Measurements from ENCODE around the gene RASSF10.

Gene RASSF10

GRCh38 chr11:13013054-13013488, 4.0 kb downstream of the RASSF10 start:
- H3K4me3 ChIP-seq (ENCODE audit: low read depth, low read length), result no peak overlapping the region
- no peak for DNase-seq (ENCODE audit: low read depth, low spot score)
- no peak for TF ChIP-seq CTCF (IDR thresholded peaks at IDR 0.05; ENCODE audit: low read depth, low read length)
- in situ Hi-C loops (cut with HindIII; ENCODE audit: low sequenced_read_pairs), result no loop called here

GRCh38 chr11:13015753-13016152, 6.6 kb downstream of the RASSF10 start:
- no peak overlapping the region for H3K4me3 ChIP-seq (ENCODE audit: low read depth, low read length)
- DNase-seq (ENCODE audit: low read depth, low spot score), result no peak
- in situ Hi-C loops (cut with HindIII; ENCODE audit: low sequenced_read_pairs), result no loop called here
- TF ChIP-seq CTCF (IDR thresholded peaks at IDR 0.05; ENCODE audit: low read depth, low read length), result no peak

GRCh38 chr11:13016415-13016814, 7.3 kb downstream of the RASSF10 start:
- no peak for TF ChIP-seq CTCF (IDR thresholded peaks at IDR 0.05; ENCODE audit: low read depth, low read length)
- no peak for DNase-seq (ENCODE audit: low read depth, low spot score)
- in situ Hi-C loops (cut with HindIII; ENCODE audit: low sequenced_read_pairs), result no loop called here
- no peak overlapping the region for H3K4me3 ChIP-seq (ENCODE audit: low read depth, low read length)

GRCh38 chr11:13019313-13019712, 10.2 kb downstream of the RASSF10 start:
- no peak for TF ChIP-seq CTCF (IDR thresholded peaks at IDR 0.05; ENCODE audit: low read depth, low read length)
- no peak for DNase-seq (ENCODE audit: low read depth, low spot score)
- H3K4me3 ChIP-seq (ENCODE audit: low read depth, low read length), result no peak overlapping the region
- in situ Hi-C loops (cut with HindIII; ENCODE audit: low sequenced_read_pairs), result no loop called here

GRCh38 chr11:13023423-13023822, 14.3 kb downstream of the RASSF10 start:
- H3K4me3 ChIP-seq (ENCODE audit: low read depth, low read length), result no peak overlapping the region
- in situ Hi-C loops (cut with HindIII; ENCODE audit: low sequenced_read_pairs), result no loop called here
- TF ChIP-seq CTCF (IDR thresholded peaks at IDR 0.05; ENCODE audit: low read depth, low read length), result no peak
- DNase-seq (ENCODE audit: low read depth, low spot score), result no peak

GRCh38 chr11:13026722-13027121, 17.6 kb downstream of the RASSF10 start:
- no peak overlapping the region for H3K4me3 ChIP-seq (ENCODE audit: low read depth, low read length)
- DNase-seq (ENCODE audit: low read depth, low spot score), result no peak
- in situ Hi-C loops (cut with HindIII; ENCODE audit: low sequenced_read_pairs), result no loop called here
- no peak for TF ChIP-seq CTCF (IDR thresholded peaks at IDR 0.05; ENCODE audit: low read depth, low read length)

GRCh38 chr11:13028322-13028721, 19.2 kb downstream of the RASSF10 start:
- no peak overlapping the region for H3K4me3 ChIP-seq (ENCODE audit: low read depth, low read length)
- in situ Hi-C loops (cut with HindIII; ENCODE audit: low sequenced_read_pairs), result no loop called here
- no peak for TF ChIP-seq CTCF (IDR thresholded peaks at IDR 0.05; ENCODE audit: low read depth, low read length)
- DNase-seq (ENCODE audit: low read depth, low spot score), result no peak

Measured in astrocyte of the spinal cord (primary cell).